GM19397 (cell line): ENCODE data around the gene GRB10.
"Not testable (repeated sequence)": the region's sequence is repeated elsewhere in the genome, so short reads cannot be mapped to it uniquely, and the experiment has no call there.

Experiments used
- ATAC-seq: cut with Tn5 transposase; IDR thresholded peaks from one replicate; pipeline ENCODE4 v1.9.1; 2021; ENCODE audit warnings: mild to moderate bottlenecking, moderate library complexity; ENCODE audit not compliant: unreplicated experiment

The GRB10 gene

GRCh38 chr7:50745336-50745735 lies 37.4 kb downstream of the GRB10 start:
- no peak for ATAC-seq

GRCh38 chr7:50743893-50744292 lies 38.8 kb downstream of the GRB10 start:
- ATAC-seq, result no peak

GRCh38 chr7:50743016-50743415 lies 39.7 kb downstream of the GRB10 start:
- no peak for ATAC-seq

DNA sequence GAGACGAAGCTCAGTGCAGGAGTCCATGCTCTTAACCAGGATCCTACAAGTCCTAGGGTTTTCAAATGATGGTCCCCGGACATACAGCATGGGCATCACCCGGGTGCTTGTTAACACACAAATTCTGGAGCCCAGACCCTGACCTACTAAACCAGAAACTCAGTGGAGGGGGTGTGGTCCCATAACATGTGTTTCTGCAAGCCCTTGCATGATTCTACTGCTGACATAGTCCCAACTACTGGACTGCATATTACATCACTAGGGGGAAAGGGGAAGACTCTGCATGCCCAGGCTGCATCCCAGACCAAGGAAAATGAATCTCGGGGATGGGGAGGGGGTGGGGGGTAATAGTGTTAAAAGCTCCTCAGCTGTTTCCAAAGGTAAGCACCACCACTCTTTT lies 40.3 kb downstream of the GRB10 start:
- ATAC-seq, result no peak

DNA sequence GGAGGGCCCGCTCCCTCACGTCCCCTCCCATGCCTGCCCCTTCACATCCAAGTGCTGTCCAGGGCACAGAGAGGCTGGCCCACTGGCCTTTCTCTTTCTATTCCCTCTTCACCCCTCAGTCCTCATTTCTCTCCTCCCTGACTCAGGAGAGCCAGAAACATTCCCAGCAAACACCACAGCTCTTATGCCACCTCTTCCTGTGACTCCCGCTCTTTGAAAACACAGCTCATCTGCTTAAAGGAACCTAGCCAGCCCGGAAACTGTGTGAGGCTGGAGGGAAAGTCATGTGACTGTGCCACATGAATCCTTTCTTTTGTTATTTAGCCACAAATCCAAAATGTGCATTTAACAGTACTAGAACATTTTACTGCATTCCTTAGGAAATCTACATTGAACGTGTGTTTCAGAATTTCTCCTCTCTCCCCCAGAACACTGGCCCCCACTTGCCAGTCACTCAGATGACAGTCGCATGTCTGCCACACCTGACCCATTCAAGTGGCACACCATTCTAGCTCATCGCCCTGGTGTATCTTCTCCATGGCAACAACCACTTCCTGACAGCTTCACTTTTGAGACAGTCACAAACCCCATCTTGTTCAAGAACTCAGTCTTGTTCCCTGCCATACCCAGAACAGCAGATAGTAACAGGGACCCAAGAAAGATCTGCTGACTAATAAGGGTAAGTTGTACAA lies 42.8 kb downstream of the GRB10 start:
- ATAC-seq, result no peak

DNA sequence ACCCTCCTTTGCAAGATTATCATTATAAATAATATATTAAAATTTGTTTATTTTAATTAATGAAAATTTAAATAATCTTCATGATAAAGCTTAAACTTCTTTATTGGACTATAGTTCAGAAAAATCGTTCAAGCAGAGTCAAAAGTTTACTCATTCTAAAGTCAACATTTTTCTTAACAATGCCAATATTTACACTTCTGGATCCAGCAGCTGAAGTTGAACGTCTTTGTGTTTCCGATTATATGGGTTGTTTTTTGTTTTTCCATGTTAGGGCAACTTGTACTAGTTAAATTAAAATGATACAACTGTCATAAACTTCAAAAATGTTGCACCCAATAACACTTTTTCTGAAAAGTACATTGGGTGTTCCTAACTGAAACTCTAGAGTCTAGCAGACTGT lies 43.8 kb downstream of the GRB10 start:
- ATAC-seq, result no peak

DNA sequence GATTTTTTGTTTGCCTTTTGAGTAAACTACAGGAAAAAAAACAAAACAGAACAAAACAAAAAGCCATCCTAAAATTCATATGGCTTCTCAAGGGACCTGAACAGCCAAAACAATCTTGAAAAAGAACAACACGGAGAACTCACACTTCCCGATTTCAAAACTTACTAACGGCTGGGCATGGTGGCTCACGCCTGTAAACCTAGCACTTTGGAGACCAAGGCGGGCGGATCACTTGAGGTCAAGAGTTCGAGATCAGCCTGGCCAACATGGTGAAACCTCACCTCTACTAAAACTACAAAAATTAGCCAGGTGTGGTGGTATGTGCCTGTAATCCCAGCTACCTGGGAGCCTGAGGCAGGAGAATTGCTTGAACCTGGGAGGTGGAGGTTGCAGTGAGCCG lies 46.9 kb downstream of the GRB10 start:
- not testable (repeated sequence) for ATAC-seq

DNA sequence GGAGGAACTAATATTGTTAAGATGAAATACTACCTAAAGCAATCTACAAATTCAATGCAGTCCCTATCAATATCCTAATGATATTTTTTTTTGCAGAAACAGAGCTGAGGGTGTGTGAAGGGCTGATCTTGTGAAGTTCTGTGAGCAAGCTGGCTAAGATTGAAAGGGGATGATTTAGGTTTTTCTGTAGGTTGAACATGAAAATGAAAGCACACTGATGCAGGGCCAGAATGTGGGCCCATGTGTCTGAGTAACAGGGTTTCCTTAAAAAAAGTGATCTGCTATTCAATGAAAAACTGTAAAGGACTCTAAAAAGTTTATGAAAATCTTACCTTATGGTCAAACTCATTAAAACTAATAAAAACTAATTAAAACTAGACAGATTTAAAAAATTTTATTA lies 47.4 kb downstream of the GRB10 start:
- no peak for ATAC-seq

DNA sequence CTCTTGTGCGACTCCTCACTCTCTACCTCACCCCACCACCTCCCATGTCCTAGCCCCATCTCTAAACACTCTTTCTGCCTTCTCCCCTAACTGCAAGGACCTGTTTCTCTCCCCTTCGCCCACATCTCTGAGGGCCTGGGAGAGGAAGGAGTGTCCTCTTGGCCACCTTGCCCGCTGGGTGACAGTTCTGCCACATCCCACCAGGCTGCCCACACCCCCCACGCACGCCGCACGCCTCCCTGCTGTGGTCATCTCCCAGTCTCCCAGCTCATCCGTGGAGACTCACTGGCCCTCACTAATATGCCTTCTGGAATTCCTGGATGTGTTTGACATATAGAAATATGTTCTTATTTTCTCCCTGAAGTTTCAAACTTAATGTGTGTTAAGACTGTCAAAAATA lies 48.5 kb downstream of the GRB10 start:
- ATAC-seq, result no peak

DNA sequence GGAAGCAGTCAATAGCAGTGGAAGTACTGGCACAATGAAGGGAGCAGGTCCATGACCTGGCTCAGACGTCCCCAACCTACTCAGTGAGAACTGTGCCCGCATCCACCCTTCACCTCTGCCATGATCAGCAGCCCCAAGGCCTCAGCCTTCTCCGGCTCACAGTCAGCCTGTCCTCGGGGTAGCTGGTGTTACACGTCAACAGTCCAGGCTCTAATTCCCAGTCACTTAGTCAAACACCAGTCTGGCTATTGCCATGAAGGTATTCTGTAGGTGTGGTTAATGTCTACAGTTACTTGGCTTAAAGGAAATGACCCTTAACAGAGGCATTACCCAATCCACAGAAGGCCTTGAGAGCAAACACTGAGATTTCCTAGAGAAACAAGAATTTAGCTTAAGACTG lies 49.1 kb downstream of the GRB10 start:
- no peak for ATAC-seq

DNA sequence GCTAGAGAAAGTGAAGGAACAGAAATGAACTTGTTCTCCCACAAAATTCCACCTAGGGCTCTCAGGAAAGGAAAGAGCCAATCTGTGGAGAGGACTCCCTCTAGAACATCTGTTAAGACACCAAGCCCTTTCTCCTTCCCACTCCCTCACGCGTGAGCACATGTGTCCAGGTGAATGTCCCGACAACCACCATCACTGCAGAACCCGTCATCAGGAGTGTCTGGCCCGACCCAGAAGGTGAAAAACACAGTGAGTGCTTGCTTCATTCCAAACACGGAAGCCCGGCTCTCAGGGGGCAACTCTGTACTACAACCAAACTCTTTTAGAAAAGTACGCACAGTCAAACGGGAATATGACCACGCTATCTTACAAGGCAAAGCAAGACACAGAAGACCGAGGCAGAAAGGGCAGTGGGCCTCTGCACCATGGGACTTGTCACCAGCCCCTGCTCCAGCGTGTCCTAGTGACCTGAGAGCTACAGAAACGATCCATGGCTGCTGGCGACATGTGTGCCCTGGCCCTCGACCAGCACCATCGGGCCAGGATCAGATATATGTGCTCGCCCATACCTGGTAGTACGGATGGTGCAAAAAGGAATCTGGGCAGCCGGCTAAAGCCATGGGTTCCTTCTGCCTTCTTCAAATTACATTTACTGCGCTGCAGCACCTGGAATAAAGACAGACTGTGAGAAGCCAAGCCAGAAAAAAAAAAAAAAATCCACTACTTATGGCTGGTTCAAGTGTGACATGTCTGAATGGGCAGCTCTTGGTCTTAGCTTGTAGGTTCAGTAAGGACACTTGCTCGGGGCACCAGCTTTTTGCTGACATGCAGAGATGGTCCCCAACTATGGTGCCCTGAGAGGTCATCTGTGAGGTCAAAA lies 50.8 kb downstream of the GRB10 start:
- no peak for ATAC-seq

DNA sequence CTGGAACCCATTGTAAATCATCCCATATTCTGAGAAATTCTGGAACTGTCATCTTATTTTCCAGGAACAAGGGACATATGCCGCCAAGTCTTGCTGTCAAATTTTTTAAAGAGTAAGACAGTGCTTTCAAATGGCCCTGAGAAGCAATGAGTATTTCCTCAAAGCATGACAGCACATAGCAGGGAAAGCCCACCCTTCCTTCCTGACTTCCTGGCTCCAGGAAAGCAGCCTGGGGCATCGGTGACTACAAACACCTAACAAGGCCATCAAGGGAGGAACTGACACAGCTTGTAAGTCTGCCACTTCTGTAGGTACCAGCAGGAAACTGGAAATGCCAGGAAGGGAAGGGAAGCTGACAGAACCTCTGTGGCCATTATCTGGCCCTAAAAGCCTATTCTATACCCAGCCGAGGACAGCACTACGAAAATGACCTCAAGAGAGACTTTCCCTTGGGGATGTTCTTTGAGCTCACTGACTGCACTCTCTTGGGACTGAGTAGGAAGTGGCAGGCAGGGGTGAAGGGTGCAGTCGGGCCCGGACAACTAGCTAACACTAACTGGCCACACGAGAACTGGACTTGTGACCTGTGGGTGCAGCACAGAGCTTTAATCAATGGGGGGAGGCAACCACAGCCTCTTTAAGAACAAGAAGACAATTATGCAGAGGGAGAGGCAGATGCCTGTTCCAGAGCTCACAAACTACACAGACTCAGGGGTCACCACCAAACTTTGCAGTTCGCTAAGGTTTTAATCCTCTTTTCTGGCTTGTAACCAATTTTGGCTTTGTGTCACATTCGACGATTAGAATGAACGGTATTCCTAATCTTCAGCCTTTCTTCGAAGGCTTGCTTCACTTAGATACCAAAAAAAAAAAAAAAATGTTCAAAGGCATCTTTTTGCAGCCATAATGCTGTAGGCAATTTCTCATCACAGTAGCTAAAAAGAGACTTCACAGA lies 52.0 kb downstream of the GRB10 start:
- no peak for ATAC-seq

DNA sequence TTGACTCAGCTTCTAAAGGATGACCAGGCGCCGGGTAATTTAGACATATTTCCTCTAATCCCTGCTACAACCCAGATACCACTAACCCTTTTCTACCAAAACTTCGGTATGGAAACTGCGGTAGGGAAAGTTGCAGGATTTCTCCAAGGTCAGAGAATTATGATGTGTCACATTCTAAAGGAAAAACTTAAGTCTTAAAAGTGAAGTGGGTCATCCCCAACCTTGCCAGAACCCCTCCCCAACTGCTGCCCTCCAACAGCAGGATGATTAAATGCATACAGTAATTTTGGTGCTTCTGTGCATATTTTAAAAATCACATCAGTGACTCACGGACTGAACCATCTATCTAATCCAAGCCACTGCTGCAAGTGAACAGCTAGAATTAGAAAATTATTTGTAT lies 52.7 kb downstream of the GRB10 start:
- ATAC-seq, result no peak

DNA sequence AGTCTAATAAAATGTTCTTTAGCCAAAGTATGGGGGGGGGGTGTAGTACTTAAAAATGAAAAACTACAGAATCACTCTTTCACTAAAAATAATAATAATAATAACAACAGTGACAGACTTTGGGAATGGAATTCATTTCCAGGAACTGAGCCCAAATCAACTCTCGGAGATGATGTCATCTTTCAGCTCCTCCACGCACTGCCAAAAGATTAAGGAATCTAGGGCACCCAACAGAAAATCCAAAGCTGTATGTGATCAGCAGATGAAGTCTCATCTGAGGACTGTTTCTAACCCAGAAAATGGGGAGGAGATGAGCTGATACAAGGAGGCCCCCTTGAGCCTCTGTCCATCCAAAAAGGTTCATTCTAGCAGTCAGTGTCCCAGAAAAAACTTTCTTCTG lies 54.5 kb downstream of the GRB10 start:
- ATAC-seq, result no peak

- ATAC-seq, result no peak
These were observed 55.0 kb downstream of the GRB10 start for GRCh38 chr7:50727711-50728110.

DNA sequence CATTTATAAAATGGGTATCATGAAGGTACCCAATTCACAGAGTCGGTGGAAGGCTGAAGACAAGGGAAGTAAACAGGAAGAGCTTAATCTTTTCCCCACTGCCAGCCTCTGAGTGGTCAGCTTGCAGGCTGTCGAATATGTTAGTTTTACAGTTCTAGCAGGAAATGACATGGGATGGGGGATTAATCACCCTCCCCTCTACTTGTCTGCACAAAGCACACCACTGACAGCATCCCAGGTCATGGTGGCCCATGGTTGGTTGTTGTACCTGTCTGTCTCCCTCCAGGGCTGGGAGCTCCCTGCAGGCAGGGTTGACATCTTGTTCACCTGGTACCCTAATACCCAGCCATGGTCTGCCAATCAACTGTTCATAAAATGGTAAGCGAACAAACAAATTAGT lies 55.6 kb downstream of the GRB10 start:
- ATAC-seq, result no peak

DNA sequence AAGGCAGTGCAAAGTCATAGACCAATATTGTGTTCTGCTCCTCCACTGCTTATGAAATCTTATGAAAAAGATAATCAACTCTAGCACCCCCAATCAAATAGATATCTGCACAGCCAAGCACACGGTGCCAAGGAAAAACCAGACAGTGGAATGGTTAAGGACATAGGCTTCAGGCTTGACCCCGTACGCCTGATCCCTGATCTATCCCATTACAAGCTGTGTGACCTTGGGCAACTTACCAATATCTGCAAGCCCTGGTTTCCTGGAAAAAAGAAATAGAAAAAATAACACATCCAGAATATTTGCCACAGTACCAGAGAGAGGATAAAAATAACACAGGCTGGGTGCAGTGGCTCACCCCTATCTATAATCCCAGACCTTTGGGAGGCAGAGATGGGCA lies 56.9 kb downstream of the GRB10 start:
- ATAC-seq, result no peak

DNA sequence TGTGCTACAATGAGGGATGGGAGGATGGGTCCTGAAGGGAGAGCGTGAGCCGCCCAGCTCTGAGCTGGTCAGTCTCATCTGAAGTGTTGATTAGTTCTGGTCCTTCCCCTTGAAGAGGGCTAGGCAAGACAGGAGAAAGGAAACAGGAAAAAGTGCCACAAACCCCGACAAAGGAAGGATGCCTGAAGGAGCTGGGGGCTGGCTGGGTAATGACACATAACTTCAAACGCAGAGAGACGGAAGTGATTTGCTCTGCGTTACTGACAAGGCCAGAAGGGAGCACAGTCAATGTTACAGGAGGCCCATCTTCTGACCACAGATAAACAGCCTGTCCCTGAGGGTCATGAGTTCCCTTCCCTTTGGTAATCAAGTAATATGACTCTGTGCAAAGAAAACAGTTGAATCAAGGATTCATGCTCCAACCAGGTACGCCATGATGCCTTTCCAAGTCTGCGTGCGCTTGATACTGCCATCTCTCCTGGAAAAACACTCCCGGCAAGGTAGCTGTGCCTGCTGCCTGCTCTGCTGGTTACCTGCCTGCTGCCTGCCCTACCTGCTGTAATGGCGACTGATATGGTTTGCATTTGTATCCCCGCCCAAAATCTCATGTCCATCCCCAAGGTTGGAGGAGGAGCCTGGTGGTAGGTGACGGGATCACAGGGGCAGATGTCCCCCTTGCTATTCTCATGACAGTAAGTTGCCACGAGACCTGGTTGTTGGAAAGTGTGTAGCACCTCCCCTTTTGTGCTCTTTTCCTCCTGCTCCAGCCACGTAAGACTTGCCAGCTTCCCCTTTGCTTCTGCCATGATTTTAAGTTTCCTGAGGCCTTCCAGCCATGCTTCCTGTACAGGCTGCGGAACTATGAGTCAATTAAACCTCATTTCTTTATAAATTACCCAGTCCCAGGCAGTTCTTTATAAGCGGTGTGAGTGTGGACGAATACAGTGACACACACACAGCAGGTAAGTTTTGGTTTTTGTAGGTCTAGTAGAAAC lies 57.9 kb downstream of the GRB10 start:
- no peak for ATAC-seq

DNA sequence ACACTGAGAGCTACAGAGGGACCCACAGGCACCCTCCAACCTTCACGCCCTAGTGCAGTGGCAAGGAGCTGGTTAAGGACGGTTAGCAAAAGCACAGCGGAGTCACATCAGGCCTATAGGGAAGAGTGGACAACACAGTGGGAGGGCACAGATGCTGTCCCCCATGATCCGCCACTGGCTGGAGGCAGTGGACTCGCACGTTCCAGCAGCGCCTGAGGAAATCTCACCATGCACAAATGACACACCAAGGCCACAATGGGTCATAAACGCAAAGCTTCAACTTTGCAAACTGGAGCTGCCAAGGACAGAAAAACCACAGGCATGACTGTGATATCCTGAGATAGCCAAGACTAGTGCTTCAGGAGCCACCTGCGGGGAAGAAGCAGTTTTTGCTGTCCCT lies 58.8 kb downstream of the GRB10 start:
- no peak for ATAC-seq

DNA sequence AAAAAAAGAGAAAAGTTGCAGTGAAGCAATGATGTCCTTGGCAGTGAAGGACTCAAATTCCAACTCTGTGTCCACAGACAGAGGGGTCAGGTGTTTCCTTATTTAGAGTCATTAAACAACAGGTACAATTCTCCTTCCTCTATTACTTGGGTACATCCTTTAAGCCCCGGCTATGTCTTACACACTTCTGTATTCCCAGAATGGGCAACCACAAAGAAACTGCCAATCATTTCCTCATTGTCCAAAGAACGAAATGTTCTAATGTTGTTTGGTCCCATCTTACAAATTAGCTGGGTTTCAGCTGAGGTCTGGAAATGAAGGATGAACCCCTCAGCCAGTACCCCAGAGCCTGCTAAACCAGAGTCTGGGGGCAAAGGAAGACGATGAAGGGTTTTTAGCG lies 59.5 kb downstream of the GRB10 start:
- ATAC-seq, result no peak
